ENCODE measurements around the gene PAX7. TPM values are rescaled to one million over a fixed set of nuclear protein-coding genes. Genes with fewer than 3 reads are reported as not detected.
"Not testable (repeated sequence)": the region's sequence is repeated elsewhere in the genome, so short reads cannot be mapped to it uniquely, and the experiment has no call there.

PAX7 gene
- total RNA-seq, 1 donor from 2014 or later = not detected

DNA sequence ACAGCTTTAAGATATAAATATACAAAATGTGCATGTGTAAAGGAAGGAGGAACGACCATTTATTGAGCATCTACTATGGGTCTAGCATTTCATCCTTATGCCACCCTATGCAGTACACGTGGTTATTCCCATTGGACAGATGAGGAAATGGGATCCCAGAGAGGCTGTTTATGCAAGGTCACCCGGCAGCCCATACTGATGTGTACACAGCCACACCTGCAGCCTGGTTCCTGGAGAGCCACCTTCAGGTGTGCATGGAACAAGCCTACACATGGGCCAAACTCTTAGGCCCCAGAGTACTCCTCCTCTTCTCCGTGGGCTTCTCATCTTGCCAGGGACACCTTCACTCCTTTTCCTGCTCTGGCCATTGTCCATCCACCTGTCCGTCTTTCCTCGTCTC, 108.8 kb downstream of the PAX7 start:
- Histone ChIP-seq H3K36me3 (no peaks in the 10 kb centered on the region), H3K27ac (no peak overlapping the region), H3K9me3 (no peaks in the 10 kb centered on the region), H3K27me3 (no peaks in the 10 kb centered on the region), H3K4me3 (no peak overlapping the region), H3K4me1 (no peaks in the 10 kb centered on the region)
- TF ChIP-seq, protein P1, sequence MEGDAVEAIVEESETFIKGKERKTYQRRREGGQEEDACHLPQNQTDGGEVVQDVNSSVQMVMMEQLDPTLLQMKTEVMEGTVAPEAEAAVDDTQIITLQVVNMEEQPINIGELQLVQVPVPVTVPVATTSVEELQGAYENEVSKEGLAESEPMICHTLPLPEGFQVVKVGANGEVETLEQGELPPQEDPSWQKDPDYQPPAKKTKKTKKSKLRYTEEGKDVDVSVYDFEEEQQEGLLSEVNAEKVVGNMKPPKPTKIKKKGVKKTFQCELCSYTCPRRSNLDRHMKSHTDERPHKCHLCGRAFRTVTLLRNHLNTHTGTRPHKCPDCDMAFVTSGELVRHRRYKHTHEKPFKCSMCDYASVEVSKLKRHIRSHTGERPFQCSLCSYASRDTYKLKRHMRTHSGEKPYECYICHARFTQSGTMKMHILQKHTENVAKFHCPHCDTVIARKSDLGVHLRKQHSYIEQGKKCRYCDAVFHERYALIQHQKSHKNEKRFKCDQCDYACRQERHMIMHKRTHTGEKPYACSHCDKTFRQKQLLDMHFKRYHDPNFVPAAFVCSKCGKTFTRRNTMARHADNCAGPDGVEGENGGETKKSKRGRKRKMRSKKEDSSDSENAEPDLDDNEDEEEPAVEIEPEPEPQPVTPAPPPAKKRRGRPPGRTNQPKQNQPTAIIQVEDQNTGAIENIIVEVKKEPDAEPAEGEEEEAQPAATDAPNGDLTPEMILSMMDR (IDR thresholded peaks at IDR 0.05) = no peak
- DNase-seq (ENCODE audit: low spot score in 2 of 2) = no peak
- intact Hi-C loops (cut with DNase I) = no loop called here

DNA sequence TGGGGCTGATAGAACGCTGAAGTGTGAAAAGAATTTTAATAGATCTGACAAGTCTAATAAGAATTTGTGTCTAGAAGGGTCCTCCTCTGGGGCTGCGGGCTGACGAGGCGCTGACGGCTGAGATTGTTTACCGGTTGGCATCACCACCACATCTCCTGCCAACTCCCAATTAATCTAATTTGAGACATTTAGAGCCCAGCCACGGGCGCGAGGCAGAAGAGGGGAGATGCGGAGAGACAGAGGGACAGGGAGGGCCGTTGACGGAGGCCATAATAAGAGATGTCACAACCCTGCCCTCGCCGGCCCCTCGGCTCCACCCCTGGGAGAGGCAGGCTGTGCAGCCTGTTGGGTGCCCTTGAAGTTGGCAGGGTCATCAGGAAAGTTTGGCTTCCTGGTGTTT, 109.3 kb downstream of the PAX7 start:
- no peak overlapping the region for H3K4me3 ChIP-seq
- H3K36me3 ChIP-seq = no peaks in the 10 kb centered on the region
- no peak for DNase-seq (ENCODE audit: low spot score in 2 of 2)
- TF ChIP-seq, protein P1 (IDR thresholded peaks at IDR 0.05) = no peak
- intact Hi-C loops (cut with DNase I) = no loop called here
- H3K27ac ChIP-seq = no peak overlapping the region
- H3K27me3 ChIP-seq = no peaks in the 10 kb centered on the region
- no peaks in the 10 kb centered on the region for H3K9me3 ChIP-seq
- H3K4me1 ChIP-seq = no peaks in the 10 kb centered on the region

DNA sequence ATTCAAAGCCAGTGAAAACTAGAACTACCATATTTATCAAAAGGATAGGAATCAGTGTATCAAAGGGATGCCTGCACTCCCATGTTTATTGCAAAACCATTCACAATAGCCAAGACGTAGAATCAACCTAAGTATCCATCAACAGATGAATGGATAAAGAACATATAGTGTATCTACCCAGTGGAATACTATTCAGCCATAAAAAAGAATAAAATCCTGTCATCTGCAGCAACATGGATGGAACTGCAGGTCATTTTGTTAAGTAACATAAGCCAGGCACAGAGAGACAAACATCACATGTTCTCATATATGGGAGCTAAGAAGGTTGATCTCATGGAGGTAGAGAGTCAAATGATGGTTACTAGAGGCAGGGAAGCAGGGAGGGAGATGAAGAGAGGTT, 110.0 kb downstream of the PAX7 start:
- intact Hi-C loops (cut with DNase I) = no loop called here
- H3K9me3 ChIP-seq = no peaks in the 10 kb centered on the region
- H3K27ac ChIP-seq = no peak overlapping the region
- H3K4me3 ChIP-seq = no peak overlapping the region
- DNase-seq (ENCODE audit: low spot score in 2 of 2) = no peak
- H3K36me3 ChIP-seq = no peaks in the 10 kb centered on the region
- TF ChIP-seq, protein P1 (IDR thresholded peaks at IDR 0.05) = no peak
- H3K27me3 ChIP-seq = no peaks in the 10 kb centered on the region
- H3K4me1 ChIP-seq = no peaks in the 10 kb centered on the region

DNA sequence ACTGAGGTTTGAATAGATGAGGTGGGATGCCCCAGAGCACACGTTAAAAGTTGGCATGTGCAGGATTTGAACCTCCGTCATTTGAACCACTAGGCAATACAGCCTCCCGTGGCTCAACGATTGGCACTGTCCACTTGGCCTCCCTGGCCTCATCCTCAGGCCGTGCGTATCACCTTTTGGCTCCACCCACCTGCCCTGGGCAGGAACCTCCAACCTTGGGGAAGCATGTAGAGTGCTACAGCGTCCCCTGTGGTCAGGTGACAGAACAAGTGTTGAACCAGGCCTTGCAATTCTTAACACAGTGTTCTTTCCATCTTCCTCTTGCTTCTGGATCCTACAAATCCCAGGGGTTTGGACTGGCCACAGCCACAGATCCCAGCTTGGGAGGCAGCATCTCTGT, 112.6 kb downstream of the PAX7 start:
- Histone ChIP-seq H3K36me3 (no peaks in the 10 kb centered on the region), H3K9me3 (no peaks in the 10 kb centered on the region), H3K4me3 (no peak overlapping the region), H3K27ac (no peak overlapping the region), H3K4me1 (no peaks in the 10 kb centered on the region), H3K27me3 (no peaks in the 10 kb centered on the region)
- TF ChIP-seq, protein P1 (IDR thresholded peaks at IDR 0.05) = no peak
- no peak for DNase-seq (ENCODE audit: low spot score in 2 of 2)
- intact Hi-C loops (cut with DNase I) = no loop called here

DNA sequence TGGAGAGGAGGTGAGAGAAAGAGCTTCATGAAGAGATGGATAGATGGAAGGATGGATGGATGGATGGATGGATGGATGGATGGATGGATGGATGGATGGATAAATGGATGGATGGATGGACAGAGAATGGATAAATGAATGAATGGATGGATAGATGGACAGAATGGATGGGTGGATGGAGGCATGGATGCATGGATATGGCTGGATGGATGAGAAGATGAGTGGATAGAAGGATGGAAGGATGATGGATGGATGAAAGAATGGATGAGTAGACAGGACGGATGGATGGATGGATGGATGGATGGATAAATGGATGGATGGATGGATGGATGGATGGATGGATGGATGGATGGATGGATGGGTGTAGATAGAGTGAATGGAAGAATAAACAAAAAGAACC, 113.7 kb downstream of the PAX7 start:
- intact Hi-C loops (cut with DNase I); H3K4me1 ChIP-seq; H3K27me3 ChIP-seq; DNase-seq (ENCODE audit: low spot score in 2 of 2); H3K9me3 ChIP-seq; H3K36me3 ChIP-seq; H3K4me3 ChIP-seq; H3K27ac ChIP-seq: not testable (repeated sequence)

DNA sequence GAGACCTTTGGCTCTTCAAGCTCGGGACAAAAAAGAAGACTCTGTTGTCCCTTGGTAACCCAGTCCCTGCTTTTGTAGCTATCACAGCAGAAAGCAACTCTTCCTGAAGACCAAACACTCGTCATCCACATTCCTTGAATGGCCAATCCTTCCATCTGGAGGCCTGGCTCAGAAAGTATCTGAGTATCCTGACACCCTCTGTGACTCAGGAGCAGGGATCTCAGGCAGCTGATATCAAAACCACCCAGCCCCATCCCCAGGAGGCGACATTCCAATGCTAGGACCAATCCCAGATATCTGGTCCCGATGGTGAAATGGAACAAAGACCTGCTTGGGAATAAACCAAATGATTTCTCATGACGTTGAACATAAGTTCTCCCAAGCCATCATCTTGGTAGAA, 116.3 kb downstream of the PAX7 start:
- DNase-seq (ENCODE audit: low spot score in 2 of 2) = no peak
- Histone ChIP-seq H3K4me3 (no peak overlapping the region), H3K27ac (no peak overlapping the region), H3K4me1 (no peaks in the 10 kb centered on the region), H3K36me3 (no peaks in the 10 kb centered on the region), H3K9me3 (no peaks in the 10 kb centered on the region), H3K27me3 (no peaks in the 10 kb centered on the region)
- intact Hi-C loops (cut with DNase I) = no loop called here
- TF ChIP-seq, protein P1 (IDR thresholded peaks at IDR 0.05) = no peak

Data from ascending aorta (tissue), 2 donors.